Tibial nerve (tissue), 4 donors: Measurements from ENCODE around the gene TOMM40. TPM values are rescaled to one million over a fixed set of nuclear protein-coding genes. Genes with fewer than 3 reads are reported as not detected.
A peak's percentile ranks its signal among the peaks of the same experiment; 100 is the strongest.

Experiments used
- DNase-seq, 2 donors: peaks; one replicate each; pipeline ENCODE4 v3.0.0-alpha.2; 2019; ENCODE audit warnings: low spot score in 2 of 2
- H3K27ac ChIP-seq, 4 donors: fragments of 200-600 bp; sonication (generic) in 3 of 4; one replicate each; pipeline ENCODE4 v1.5.1; 2017 to 2019; ENCODE audit warnings: mild to moderate bottlenecking in 1 of 4
- H3K27me3 ChIP-seq, 2 donors: fragments of 200-600 bp; sonication (generic) in 1 of 2; one replicate each; pipeline versions ENCODE4 v1.5.1 to v1.6.0; 2017 to 2019
- H3K36me3 ChIP-seq, 3 donors: fragments of 200-600 bp; sonication (generic); one replicate each; pipeline ENCODE4 v1.5.1; 2018 to 2019
- H3K4me1 ChIP-seq, 4 donors: fragments of 200-600 bp; sonication (generic) in 3 of 4; one replicate each; pipeline ENCODE4 v1.5.1; 2017 to 2019
- H3K4me3 ChIP-seq, 4 donors: fragments of 200-600 bp; sonication (generic) in 3 of 4; one replicate each; pipeline ENCODE4 v1.5.1; 2017 to 2019; ENCODE audit warnings: mild to moderate bottlenecking in 1 of 4, moderate library complexity in 1 of 4
- H3K9me3 ChIP-seq, 4 donors: fragments of 200-600 bp; sonication (generic) in 3 of 4; one replicate each; pipeline ENCODE4 v1.5.1; 2017 to 2019
- CTCF ChIP-seq, 5 experiments: fragments of 200-600 bp in 3 of 5; fragments of 450-650 bp in 2 of 5; sonication (generic) in 3 of 5; IDR thresholded peaks; one replicate each; pipeline ENCODE4 v1.5.1; 2016 to 2019; ENCODE audit warnings: antibody characterized with exemption in 5 of 5, mild to moderate bottlenecking in 3 of 5, moderate library complexity in 2 of 5
- EP300 ChIP-seq, 2 donors: sonication (generic); formaldehyde crosslinking; IDR thresholded peaks; one replicate each; pipeline ENCODE4 v1.6.1; 2017; ENCODE audit warnings: antibody characterized with exemption in 2 of 2, mild to moderate bottlenecking in 1 of 2
- POLR2A ChIP-seq, 2 donors: fragments of 450-650 bp; IDR thresholded peaks; one replicate each; pipeline ENCODE4 v1.6.1; 2017; ENCODE audit warnings: antibody characterized with exemption in 2 of 2, mild to moderate bottlenecking in 2 of 2, moderate library complexity in 2 of 2
- WGBS, 2 donors: methylation state at CpG; one replicate each; pipeline ENCODE4 v1.1.5; 2018; 5-methylcytosine and 5-hydroxymethylcytosine counted together
- total RNA-seq, 4 donors: library from RNA; depleted of rRNA; stranded (reverse); fragments of >200 nt; gene quantifications; one replicate each; pipeline ENCODE4 v1.1.0, GENCODE V29; 2016

The TOMM40 gene
- total RNA-seq, 4 donors from 2014 or later = 30.8 to 75.9 (median 48.6) TPM

GRCh38 chr19:44890366-44891015, 563 bp upstream of the TOMM40 start:
- Histone ChIP-seq H3K4me1 (peaks cover 0 to 28% (median 19%) of the 10 kb centered on the region in 4 donors), H3K9me3 (no peaks in the 10 kb centered on the region), H3K36me3 (peaks cover 0 to 66% (median 12%) of the 10 kb centered on the region in 3 donors), H3K4me3 (peak overlapping the region; percentile 36 to 96 (median 42)), H3K27me3 (no peaks in the 10 kb centered on the region), H3K27ac (peak overlapping the region; percentile 83 to 98 (median 90))
- WGBS, 2 donors = 0% methylated on average over 32 to 40 of the region's 40 CpGs
- DNase-seq = peak in 1 of 2 donors; percentile 100
- TF ChIP-seq CTCF (IDR thresholded peaks at IDR 0.05) (peak in 1 of 5 experiments; percentile 60), EP300 (IDR thresholded peaks at IDR 0.05) (peak; percentile 92 to 93), POLR2A (IDR thresholded peaks at IDR 0.05) (peak in 1 of 2 donors; percentile 59)

DNA sequence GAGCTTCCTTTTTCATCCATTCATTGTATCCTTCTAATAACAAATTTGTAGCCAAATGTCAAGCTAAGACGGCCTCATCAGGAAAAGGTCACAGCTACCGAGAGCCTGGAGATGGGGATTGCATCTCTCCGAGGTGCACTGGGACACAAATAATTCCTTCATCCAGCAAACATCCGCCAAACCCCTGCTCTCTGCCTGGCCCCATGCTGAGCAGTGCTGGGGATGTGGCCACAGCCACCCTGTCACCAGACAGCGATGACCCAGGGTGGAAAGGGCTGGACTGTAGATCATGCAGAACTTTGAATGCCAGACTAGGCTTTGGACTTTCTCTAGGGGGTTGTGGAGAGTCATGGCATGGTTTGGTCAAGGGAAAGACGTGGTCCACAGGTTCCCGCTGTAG, 1.9 kb downstream of the TOMM40 start:
- WGBS, 2 donors = 80 to 81% methylated on average over 7 of the region's 7 CpGs
- no peaks in the 10 kb centered on the region for H3K9me3 ChIP-seq
- peaks cover 0 to 28% (median 19%) of the 10 kb centered on the region in 4 donors for H3K4me1 ChIP-seq
- no peak overlapping the region for H3K27ac ChIP-seq
- DNase-seq = no peak
- no peak for TF ChIP-seq EP300 (IDR thresholded peaks at IDR 0.05)
- no peak for TF ChIP-seq POLR2A (IDR thresholded peaks at IDR 0.05)
- no peak for TF ChIP-seq CTCF (IDR thresholded peaks at IDR 0.05)
- H3K27me3 ChIP-seq = no peaks in the 10 kb centered on the region
- peaks cover 0 to 66% (median 14%) of the 10 kb centered on the region in 3 donors for H3K36me3 ChIP-seq
- H3K4me3 ChIP-seq = no peak overlapping the region

DNA sequence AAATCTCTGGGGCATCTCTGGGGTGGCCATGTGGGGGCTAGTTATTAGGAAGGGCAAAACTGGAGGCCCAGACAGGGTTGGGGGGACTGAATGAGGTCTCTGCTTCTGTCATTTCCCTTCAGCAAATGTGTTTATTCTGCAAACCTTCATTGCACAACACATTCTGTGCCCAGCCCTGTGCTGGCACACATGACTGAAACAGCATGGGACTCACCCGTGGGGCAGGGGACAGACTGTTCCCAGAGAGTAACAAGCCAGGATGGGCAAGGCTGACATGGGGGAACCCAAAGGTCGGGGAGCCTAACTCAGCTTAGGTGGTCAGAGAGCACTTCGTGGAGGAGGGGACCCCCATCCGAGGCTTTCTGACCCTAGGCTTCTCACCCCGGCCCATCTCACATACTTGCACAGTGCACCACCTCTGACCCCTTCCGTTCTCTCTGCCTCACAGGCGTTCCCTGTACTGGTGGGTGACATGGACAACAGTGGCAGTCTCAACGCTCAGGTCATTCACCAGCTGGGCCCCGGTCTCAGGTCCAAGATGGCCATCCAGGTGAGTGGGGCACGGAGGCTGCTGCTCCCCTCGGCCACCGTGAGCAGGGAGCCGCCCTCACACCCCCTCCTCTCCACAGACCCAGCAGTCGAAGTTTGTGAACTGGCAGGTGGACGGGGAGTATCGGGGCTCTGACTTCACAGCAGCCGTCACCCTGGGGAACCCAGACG, 2.4 kb downstream of the TOMM40 start:
- no peak overlapping the region for H3K4me3 ChIP-seq
- H3K27ac ChIP-seq = no peak overlapping the region
- peaks cover 0 to 66% (median 14%) of the 10 kb centered on the region in 3 donors for H3K36me3 ChIP-seq
- peaks cover 0 to 28% (median 19%) of the 10 kb centered on the region in 4 donors for H3K4me1 ChIP-seq
- TF ChIP-seq POLR2A (IDR thresholded peaks at IDR 0.05) = no peak
- no peak for TF ChIP-seq EP300 (IDR thresholded peaks at IDR 0.05)
- no peak for TF ChIP-seq CTCF (IDR thresholded peaks at IDR 0.05)
- no peak for DNase-seq
- H3K27me3 ChIP-seq = no peaks in the 10 kb centered on the region
- no peaks in the 10 kb centered on the region for H3K9me3 ChIP-seq
- 85 to 91% methylated on average over 15 to 17 of the region's 18 CpGs for WGBS, 2 donors

DNA sequence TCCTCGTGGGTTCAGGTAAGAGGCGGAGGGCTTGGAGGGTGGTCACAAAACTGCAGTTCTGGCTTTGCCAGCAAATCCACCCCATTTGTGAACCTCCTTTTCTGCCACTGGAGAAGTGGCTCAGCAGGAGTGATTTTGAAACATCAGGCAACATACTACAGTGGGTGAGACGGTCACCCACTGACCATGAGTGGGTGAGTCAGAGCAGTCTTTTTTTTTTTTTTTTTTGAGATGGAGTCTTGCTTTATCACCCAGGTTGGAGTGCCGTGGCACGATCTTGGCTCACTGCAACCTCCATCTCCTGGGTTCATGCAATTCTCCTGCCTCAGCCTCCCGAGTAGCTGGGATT, 3.0 kb downstream of the TOMM40 start:
- peaks cover 0 to 28% (median 19%) of the 10 kb centered on the region in 4 donors for H3K4me1 ChIP-seq
- DNase-seq = no peak
- WGBS, 2 donors = 88 to 89% methylated on average over 6 of the region's 6 CpGs
- H3K9me3 ChIP-seq = no peaks in the 10 kb centered on the region
- no peak overlapping the region for H3K27ac ChIP-seq
- TF ChIP-seq EP300 (IDR thresholded peaks at IDR 0.05) (no peak), POLR2A (IDR thresholded peaks at IDR 0.05) (no peak), CTCF (IDR thresholded peaks at IDR 0.05) (no peak)
- peaks cover 0 to 66% (median 14%) of the 10 kb centered on the region in 3 donors for H3K36me3 ChIP-seq
- H3K4me3 ChIP-seq = no peak overlapping the region
- H3K27me3 ChIP-seq = no peaks in the 10 kb centered on the region

DNA sequence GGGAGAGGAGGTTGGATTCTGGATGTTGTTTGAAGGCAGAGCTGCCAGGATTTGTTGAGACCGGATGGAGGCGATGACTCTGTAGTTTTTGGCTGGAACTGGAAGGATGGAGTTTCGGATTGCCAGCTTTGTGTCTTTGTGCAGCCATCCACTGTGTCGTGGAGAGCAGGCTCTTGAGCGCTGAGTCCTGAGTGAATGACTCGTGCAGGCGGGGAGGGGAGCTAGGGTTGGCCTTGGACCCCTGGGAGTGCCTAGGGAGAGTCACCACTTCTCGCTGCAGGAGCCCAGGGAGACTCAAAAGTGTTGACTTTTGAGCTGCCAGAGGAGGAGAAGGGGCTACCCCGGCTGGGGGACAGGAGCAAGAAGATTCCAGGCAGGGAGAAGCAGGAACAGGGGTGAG, 3.9 kb downstream of the TOMM40 start:
- peaks cover 0 to 19% (median 14%) of the 10 kb centered on the region in 4 donors for H3K4me1 ChIP-seq
- no peak overlapping the region for H3K27ac ChIP-seq
- WGBS, 2 donors = 82 to 83% methylated on average over 9 of the region's 9 CpGs
- H3K4me3 ChIP-seq = no peak overlapping the region
- H3K9me3 ChIP-seq = no peaks in the 10 kb centered on the region
- H3K27me3 ChIP-seq = no peaks in the 10 kb centered on the region
- peaks cover 0 to 74% (median 14%) of the 10 kb centered on the region in 3 donors for H3K36me3 ChIP-seq
- TF ChIP-seq POLR2A (IDR thresholded peaks at IDR 0.05) (no peak), CTCF (IDR thresholded peaks at IDR 0.05) (no peak), EP300 (IDR thresholded peaks at IDR 0.05) (no peak)
- no peak for DNase-seq
